ENCODE measurements around the gene SLC25A25.
"Not testable (repeated sequence)": the region's sequence is repeated elsewhere in the genome, so short reads cannot be mapped to it uniquely, and the experiment has no call there.

The SLC25A25 gene

DNA sequence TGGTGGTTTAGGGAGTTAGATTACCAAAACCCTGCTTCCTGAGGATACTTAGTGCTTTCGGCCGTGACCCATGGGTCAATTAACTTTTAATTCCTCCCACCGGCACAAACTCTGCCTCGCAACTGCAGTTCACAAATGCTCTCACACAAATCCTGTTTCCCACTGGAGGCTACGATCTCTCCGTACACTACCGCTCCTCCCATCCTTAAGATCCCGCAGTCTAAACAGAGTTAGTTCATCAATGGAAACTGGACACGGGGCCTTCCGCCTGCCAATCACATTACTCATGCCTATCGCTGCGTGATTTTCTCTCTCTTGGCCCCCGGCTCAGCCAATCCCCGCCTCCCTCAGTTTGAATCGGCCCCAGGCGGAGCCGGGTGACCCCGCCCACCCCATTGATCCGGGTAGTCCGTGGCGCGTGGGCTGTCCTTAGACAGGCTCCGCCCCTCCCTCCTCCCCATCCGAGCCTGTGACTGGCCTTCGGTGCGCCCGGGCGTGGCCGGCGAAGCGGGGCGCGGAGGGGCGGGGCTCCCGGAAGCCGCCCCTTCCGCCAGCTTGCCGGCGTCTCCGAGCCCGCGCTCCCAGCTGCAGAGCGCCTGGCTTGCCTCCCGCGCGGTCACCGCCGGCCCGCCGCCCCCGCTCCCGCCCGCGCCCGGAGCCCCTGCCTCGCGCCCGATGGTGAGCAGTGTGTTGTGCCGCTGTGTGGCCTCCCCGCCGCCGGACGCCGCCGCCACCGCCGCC is at the start of gene SLC25A25:
Gene SLC25A25, plus strand, starts transcription at position 588 of the 741 bp plus-strand sequence. Its CDS starts 88 bp downstream, at position 676.
- TF ChIP-seq, protein P1, sequence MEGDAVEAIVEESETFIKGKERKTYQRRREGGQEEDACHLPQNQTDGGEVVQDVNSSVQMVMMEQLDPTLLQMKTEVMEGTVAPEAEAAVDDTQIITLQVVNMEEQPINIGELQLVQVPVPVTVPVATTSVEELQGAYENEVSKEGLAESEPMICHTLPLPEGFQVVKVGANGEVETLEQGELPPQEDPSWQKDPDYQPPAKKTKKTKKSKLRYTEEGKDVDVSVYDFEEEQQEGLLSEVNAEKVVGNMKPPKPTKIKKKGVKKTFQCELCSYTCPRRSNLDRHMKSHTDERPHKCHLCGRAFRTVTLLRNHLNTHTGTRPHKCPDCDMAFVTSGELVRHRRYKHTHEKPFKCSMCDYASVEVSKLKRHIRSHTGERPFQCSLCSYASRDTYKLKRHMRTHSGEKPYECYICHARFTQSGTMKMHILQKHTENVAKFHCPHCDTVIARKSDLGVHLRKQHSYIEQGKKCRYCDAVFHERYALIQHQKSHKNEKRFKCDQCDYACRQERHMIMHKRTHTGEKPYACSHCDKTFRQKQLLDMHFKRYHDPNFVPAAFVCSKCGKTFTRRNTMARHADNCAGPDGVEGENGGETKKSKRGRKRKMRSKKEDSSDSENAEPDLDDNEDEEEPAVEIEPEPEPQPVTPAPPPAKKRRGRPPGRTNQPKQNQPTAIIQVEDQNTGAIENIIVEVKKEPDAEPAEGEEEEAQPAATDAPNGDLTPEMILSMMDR (conservative IDR thresholded peaks at IDR 0.05; ENCODE audit: low read depth, low read length), result no peak
- DNase-seq (ENCODE audit: low read depth), result peak; percentile 100
- peak within 1 kb of the TSS; percentile 80 for H3K4me3 ChIP-seq (ENCODE audit: low read depth, low read length)

DNA sequence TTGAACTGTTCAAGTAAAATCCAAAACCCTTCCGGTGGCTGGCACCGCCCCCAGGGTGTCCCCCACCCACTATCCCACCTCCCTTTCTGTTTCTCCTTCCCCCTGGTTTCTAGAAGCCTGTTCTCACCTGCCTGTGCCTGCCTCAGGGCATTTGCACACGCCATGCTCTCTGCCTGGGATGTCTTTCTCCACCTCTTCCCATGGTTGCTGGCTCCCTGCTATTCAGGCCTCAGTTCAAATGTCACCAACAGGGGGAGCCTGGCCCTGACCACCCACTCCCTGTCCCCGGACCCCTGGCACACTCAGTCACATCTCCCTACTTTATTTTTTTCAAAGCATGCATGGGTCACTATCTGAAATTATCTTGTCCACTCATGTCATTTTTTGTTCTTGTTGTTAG is 47.3 kb upstream of the SLC25A25 start:
- TF ChIP-seq, protein P1 (conservative IDR thresholded peaks at IDR 0.05; ENCODE audit: low read depth, low read length), result peak; percentile 31
- DNase-seq (ENCODE audit: low read depth), result no peak

DNA sequence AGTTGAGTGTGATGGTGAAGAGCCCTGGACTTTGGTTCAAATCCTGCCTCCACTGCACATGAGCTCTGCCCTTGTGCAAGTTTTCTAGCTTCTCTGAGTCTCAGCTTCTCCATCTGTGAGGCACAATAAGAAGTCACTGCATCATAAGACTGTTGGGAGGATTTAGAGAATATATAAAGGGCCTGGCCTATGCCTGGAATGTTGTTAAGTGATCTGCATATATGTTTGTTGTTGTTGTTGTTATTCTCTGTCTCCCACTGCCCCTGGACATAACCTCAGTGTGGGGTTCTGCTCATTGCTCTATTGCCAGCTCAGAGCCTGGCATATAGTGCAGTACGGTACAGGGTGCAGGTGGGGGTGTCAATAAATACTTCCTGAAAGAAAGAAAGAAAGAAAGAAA is 46.9 kb upstream of the SLC25A25 start:
- H3K4me3 ChIP-seq (ENCODE audit: low read depth, low read length), result no peak overlapping the region

More for the DNA sequence above, 47.3 kb upstream of the SLC25A25 start:
- no peak overlapping the region for H3K4me3 ChIP-seq (ENCODE audit: low read depth, low read length)

DNA sequence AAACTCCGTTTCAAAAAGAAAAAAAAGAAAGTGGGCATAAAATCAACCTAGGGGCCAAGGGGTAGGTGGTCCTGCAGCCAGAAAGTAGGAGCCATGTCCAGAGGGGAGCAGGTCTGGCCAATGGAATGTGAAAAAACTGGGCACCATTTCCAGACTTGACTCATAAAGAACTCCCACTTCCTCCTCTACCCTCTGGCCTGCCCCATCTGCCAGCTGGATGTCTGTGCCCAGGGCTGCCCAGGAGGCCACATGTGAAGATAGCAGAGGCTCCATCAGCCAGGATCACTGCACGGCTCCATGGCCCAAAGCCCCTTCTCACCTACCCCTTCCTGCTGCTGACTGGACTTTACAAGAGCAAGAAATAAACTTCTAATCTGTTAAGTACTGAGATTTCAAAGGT is 45.1 kb upstream of the SLC25A25 start:
- TF ChIP-seq, protein P1 (conservative IDR thresholded peaks at IDR 0.05; ENCODE audit: low read depth, low read length), result no peak

More for the DNA sequence above, 46.9 kb upstream of the SLC25A25 start:
- no peak for DNase-seq (ENCODE audit: low read depth)
- TF ChIP-seq, protein P1 (conservative IDR thresholded peaks at IDR 0.05; ENCODE audit: low read depth, low read length), result no peak

DNA sequence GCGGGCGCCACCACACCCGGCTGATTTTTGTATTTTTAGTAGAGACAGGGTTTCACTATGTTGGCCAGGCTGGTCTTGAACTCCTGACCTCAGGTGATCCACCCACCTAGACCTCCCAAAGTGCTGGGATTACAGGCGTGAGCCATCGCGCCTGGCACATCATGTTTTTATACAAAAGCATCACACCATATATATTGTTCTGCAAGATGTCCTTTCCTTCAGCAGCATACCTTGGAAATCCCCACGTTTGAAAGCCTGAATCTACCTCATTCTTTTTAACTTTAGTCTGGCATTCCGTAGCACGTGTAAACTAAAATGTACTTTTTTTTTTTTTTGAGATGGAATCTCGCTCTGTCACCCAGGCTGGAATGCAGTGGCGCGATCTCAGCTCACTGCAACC is 44.4 kb upstream of the SLC25A25 start:
- not testable (repeated sequence) for H3K4me3 ChIP-seq (ENCODE audit: low read depth, low read length); DNase-seq (ENCODE audit: low read depth)

More for the DNA sequence above, 45.1 kb upstream of the SLC25A25 start:
- no peak for DNase-seq (ENCODE audit: low read depth)
- H3K4me3 ChIP-seq (ENCODE audit: low read depth, low read length), result no peak overlapping the region

DNA sequence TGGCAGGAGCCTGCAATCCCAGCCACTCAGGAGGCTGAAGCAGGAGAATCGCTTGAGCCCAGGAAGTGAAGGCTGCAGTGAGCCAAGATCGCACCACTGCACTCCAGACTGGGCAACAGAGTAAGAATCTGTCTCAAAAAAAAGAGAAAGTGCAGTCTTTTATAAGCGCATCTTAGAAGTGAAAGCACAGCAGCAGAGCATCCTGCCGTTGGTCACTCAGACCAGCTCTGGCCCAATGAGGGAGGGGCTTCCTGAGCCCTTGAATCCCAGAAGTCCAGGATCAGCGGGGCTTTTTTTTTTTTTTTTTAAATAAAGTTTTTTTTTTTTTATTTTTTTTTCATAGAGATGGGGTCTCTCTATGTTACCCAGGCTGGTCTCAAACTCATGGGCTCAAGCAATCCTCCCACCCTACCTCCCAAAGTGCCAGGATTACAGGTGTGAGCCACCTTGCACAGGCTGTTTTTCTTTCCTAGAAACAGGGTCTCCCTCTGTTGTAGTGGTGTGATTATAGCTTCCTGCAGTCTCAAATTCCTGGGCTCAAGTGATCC is 43.2 kb upstream of the SLC25A25 start:
- no peak for DNase-seq (ENCODE audit: low read depth)
- no peak overlapping the region for H3K4me3 ChIP-seq (ENCODE audit: low read depth, low read length)
- TF ChIP-seq, protein P1 (conservative IDR thresholded peaks at IDR 0.05; ENCODE audit: low read depth, low read length), result no peak

DNA sequence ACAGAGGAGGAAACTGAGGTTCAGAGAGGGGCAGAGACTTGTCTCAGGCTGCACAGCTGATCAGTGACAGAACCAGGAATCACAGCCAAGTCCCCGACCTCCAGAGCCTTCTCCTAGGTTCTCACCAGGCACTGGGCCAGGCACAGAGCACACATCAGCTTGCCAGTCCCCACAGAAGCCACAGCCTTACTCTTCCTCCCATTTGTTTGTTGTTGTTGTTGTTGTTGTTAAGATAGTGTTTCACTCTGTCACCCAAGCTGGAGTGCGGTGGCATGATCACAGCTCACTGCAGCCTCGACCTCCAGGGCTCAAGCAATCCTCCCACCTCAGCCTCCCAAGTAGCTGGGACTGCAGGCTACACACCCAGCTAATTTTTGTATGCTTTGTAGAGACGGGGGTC is 42.3 kb upstream of the SLC25A25 start:
- DNase-seq (ENCODE audit: low read depth), result no peak
- no peak overlapping the region for H3K4me3 ChIP-seq (ENCODE audit: low read depth, low read length)
- TF ChIP-seq, protein P1 (conservative IDR thresholded peaks at IDR 0.05; ENCODE audit: low read depth, low read length), result no peak
